ENCODE results near the gene ZCCHC7.
"Not testable (repeated sequence)": the region's sequence is repeated elsewhere in the genome, so short reads cannot be mapped to it uniquely, and the experiment has no call there.

ZCCHC7 gene

DNA sequence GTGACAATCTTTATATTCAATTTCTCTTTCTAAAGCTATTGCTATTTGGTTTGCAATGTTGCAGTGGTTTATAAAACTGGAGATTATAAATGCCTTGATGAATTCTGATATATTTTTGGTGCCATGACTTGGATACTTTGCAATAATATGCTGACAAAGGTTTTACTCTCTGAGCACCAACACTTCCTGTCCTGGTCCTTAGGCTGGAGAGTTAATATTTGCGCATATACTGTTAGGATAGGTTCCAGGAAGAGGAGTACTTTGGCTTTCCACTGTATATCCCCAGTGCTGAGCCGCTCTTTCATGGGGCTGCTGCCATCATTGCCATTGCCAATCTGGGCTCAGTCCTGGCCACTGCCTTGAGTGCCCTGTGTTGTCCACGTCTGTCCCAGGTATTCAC lies 139.6 kb downstream of the ZCCHC7 start:
- no peak for DNase-seq

DNA sequence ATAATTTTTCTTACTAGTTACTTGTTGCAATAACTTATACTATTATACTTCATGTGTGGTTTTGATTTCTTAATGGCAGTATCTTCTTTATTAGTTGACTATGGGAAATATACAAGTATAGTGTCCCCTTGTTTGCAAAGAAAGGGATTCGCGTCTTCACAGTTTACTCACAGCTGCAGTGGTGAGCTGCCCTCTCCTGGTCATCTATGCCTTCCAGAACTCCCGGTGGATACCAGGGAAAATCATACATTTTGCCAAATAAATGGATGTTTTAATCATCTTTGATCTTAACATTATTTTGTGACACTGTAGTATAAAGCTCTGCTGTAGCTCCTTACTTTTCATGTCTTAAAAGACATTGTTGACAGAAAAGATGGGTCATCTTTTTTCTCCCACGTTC lies 142.0 kb downstream of the ZCCHC7 start:
- DNase-seq = peak; percentile 53

GRCh38 chr9:37264539-37264938 lies 144.2 kb downstream of the ZCCHC7 start:
- no peak for DNase-seq

- DNase-seq = no peak
These were observed 146.3 kb downstream of the ZCCHC7 start for GRCh38 chr9:37266630-37267029.

GRCh38 chr9:37269221-37269620 lies 148.8 kb downstream of the ZCCHC7 start:
- no peak for DNase-seq

DNA sequence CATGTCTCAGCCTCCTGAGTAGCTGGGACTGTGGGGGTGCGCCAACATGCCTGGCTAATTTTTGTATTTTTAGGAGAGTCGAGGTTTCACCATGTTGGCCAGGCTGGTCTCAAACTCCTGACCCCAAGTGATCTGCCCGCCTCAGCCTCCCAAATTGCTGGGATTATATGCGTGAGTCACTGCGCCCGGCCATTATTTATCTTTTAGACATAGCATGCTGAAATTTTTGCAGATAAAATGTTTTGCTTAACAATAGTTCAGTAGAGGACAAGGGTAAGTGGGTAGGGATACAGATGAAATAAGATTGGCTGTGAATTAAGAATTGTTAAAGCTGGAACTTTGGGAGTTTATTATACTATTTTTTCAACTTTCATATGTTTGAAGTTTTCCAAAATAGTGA lies 151.3 kb downstream of the ZCCHC7 start:
- DNase-seq = no peak

DNA sequence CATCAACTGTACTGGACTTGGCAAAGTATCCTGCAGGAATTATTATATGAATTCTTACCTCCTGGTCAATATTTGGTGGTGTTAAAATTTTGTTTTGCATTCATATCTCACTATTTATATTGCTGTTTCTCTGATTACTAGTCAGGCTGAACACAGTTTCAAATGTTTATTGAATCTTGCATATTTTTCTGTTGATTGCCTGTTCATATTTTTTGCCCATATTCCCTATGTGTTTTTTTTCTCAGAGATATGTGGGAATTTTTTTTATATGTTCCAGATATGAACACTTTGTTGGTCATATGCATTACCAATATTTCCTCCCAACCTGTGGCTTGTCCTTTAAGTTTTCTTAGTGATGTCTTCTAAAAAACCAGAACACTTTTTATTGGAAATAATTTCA lies 153.2 kb downstream of the ZCCHC7 start:
- no peak for DNase-seq

GRCh38 chr9:37281541-37281940 lies 161.2 kb downstream of the ZCCHC7 start:
- DNase-seq = no peak

- no peak for DNase-seq
These were observed 163.5 kb downstream of the ZCCHC7 start for GRCh38 chr9:37283730-37284325.

GRCh38 chr9:37284636-37285035 lies 164.3 kb downstream of the ZCCHC7 start:
- DNase-seq = no peak

DNA sequence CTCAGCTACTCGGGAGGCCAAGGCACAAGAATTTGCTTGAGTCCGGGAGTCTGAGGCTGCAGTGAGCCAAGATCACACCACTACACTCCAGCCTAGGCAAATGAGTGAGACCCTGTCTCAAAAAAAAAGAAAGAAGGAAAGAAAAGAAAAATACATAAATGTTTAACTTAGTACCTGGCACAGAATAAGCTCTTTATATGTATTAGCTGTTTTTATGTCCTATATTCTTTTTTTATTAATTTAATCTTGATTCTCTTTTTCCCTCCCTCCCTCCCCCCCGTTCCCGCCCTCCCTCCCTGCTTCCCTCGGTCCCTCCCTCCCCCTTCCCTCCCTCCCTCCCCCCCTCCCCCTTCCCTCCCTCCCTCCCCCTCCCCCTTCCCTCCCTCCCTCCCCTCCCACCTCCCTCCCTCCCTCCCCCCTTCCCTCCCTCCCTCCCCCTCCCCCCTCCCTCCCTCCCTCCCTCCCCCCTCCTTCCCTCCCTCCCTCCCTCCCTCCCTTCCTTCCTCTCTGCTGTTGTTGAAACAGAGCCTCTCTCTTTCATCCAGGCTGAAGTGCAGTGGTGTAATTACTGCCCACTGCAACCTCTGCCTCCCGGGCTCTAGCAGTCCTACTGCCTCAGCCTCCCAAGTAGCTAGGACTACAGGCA lies 166.3 kb downstream of the ZCCHC7 start:
- no peak for DNase-seq

- no peak for DNase-seq
These were observed 166.9 kb downstream of the ZCCHC7 start for GRCh38 chr9:37287317-37287716.

- DNase-seq = no peak
These were observed 169.3 kb downstream of the ZCCHC7 start for GRCh38 chr9:37289631-37290030.

- DNase-seq = no peak
These were observed 170.1 kb downstream of the ZCCHC7 start for GRCh38 chr9:37290366-37290939.

- DNase-seq = no peak
These were observed 170.6 kb downstream of the ZCCHC7 start for GRCh38 chr9:37290940-37291485.

GRCh38 chr9:37291612-37292238 lies 171.4 kb downstream of the ZCCHC7 start:
- not testable (repeated sequence) for DNase-seq

- DNase-seq = no peak
These were observed 172.5 kb downstream of the ZCCHC7 start for GRCh38 chr9:37292896-37293295.

GRCh38 chr9:37293664-37294524 lies 173.5 kb downstream of the ZCCHC7 start:
- no peak for DNase-seq

- no peak for DNase-seq
These were observed 174.8 kb downstream of the ZCCHC7 start for GRCh38 chr9:37295178-37295577.

GRCh38 chr9:37295796-37296195 lies 175.4 kb downstream of the ZCCHC7 start:
- DNase-seq = no peak

DNA sequence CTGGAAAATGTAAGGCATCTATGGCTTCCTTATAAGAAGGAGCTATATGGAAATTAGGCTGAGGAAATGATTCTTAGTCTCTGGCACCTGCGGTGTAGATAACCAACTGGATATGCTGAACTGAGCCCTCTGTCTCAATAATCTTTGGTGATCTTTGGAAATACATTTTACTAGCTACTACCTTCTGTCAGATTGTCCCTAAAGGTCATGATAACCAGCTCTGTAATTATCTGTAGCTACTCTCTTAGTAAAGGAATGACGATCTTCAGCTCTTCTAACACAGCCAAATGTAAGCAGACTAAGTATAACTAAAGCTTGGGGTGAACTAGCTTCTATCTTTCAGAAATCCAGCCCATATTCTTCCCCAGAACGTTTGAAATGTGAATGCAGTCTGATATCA lies 177.2 kb downstream of the ZCCHC7 start:
- DNase-seq = no peak

DNA sequence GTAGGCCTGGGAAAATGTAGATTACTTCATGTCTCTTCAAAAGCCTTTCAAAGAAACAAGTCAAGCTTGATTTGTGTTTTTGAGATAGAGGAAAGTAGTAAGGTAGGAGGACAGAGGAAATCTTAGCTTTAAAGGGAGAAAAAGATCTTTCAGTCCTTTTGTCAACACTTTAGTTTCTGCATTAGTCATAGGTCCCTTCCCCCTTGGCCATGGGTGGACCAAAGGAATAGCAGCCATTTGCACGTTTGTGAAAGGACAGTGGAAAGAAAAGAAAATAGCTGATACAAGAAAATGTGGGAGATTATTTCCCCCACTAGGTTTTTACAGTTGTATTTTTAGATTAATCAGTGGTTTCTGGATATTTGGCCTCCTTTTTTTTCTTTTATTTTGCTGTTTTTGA lies 180.2 kb downstream of the ZCCHC7 start:
- DNase-seq = no peak
